Measurements from ENCODE around the gene DDX47. TPM values are rescaled to one million over a fixed set of nuclear protein-coding genes. Genes with fewer than 3 reads are reported as not detected.

Gene DDX47
- total RNA-seq, 1 experiment from 2014 or later, result 192 TPM

DNA sequence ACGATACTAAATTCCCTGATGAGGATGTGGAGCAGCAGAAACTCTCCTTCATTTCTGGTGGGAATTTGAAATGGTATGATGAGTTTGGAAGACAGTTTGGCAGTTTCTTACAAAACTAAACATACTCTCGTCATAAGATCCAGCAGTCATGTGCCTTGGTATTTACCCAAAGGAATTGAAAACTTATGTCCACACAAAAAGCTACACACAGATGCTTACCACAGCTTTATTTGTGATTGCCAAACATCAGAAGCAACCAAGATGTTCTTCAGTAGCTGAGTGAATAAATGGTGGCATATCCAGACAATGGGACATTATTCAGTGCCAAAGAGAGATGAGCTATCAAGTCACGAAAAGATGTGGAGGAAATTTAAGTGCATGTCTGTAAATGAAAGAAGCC is 38.4 kb upstream of the DDX47 start:
- no peak for DNase-seq
- CTCF ChIA-PET, result interaction anchor here (0.7 kb wide), 1 partner anchor 37 kb away, joined by 4 read pairs; no protein-coding TSS in a partner anchor

DNA sequence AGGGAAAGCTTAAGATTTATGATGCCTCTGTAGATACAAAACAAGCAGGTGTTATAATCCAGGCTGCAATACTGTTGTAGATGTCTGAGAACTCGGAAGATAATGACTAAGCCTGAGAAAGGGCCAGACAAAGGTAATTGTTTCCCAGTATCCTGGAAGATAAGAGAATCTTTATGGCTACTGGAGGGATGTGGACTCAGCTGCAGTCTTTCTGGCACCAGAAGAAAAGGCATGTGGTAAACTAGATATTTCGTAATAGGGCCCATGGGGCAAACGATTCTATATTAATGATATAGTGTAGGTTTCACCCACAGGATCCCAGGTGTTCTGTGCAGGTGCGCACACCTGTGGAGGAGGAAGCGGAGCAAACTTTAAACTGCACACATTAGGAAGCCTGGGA is 36.9 kb upstream of the DDX47 start:
- H3K79me2 ChIP-seq (ENCODE audit: low read depth), result no peaks in the 10 kb centered on the region
- peak overlapping the region; percentile 37 for H3K27ac ChIP-seq
- DNase-seq, result peak; percentile 43 to 93
- BruUV-seq (replicated peaks), result no TSS peak
- H3K4me2 ChIP-seq, result peak overlapping the region; percentile 29
- CTCF ChIA-PET, result interaction anchor here (0.6 to 0.8 kb wide), 3 partner anchors 8 to 39 kb away, joined by 4 to 9 read pairs (median 7); no protein-coding TSS in a partner anchor
- H3K27me3 ChIP-seq (ENCODE audit: insufficient read depth, low read depth), result no peaks in the 10 kb centered on the region
- H2AFZ ChIP-seq, result no peak overlapping the region
- no peak for TF ChIP-seq CTCF (conservative IDR thresholded peaks at IDR 0.05)
- TF ChIP-seq EZH2 (IDR thresholded peaks at IDR 0.05; ENCODE audit: low read depth), result no peak
- H3K4me3 ChIP-seq, result no peak overlapping the region
- peaks cover 44% of the 10 kb centered on the region for H3K4me1 ChIP-seq (replicated peaks; ENCODE audit: insufficient read depth)
- no peaks in the 10 kb centered on the region for H3K9me2 ChIP-seq (ENCODE audit: insufficient read depth)
- H3K36me3 ChIP-seq (ENCODE audit: low read depth), result no peaks in the 10 kb centered on the region
- POLR2A ChIA-PET (ENCODE audit: unreplicated experiment), result interaction anchor here (0.6 kb wide), 1 partner anchor 409 kb away, joined by 4 read pairs; no protein-coding TSS in a partner anchor
- 0 out of 2 replicates have a peak, but pooled peaks cover 6% of the 10 kb centered on the region for H3K9me3 ChIP-seq (ENCODE audit: insufficient read depth, low read depth)
- peaks cover 29% of the 10 kb centered on the region for H3F3A ChIP-seq (ENCODE audit: insufficient read depth, low read depth)
- intact Hi-C loops (cut with micrococcal nuclease; ENCODE audit: unreplicated experiment), result no loop called here
- H4K20me1 ChIP-seq (ENCODE audit: insufficient read depth), result no peaks in the 10 kb centered on the region

More for the DNA sequence above, 38.4 kb upstream of the DDX47 start:
- intact Hi-C loops (cut with micrococcal nuclease; ENCODE audit: unreplicated experiment), result no loop called here
- H3K9me2 ChIP-seq (ENCODE audit: insufficient read depth), result no peaks in the 10 kb centered on the region
- no peak for TF ChIP-seq EZH2 (IDR thresholded peaks at IDR 0.05; ENCODE audit: low read depth)
- no peak overlapping the region for H2AFZ ChIP-seq
- no peak overlapping the region for H3K4me2 ChIP-seq
- POLR2A ChIA-PET (ENCODE audit: unreplicated experiment), result interaction anchor here (0.6 to 0.7 kb wide), 2 partner anchors 8 to 47 kb away, joined by 4 to 7 read pairs; no protein-coding TSS in a partner anchor
- 0 out of 2 replicates have a peak, but pooled peaks cover 6% of the 10 kb centered on the region for H3K9me3 ChIP-seq (ENCODE audit: insufficient read depth, low read depth)
- H3K27me3 ChIP-seq (ENCODE audit: insufficient read depth, low read depth), result no peaks in the 10 kb centered on the region
- no peaks in the 10 kb centered on the region for H4K20me1 ChIP-seq (ENCODE audit: insufficient read depth)
- no peak overlapping the region for H3K27ac ChIP-seq
- H3K36me3 ChIP-seq (ENCODE audit: low read depth), result no peaks in the 10 kb centered on the region
- H3K4me3 ChIP-seq, result no peak overlapping the region
- H3F3A ChIP-seq (ENCODE audit: insufficient read depth, low read depth), result peaks cover 24% of the 10 kb centered on the region
- H3K4me1 ChIP-seq (replicated peaks; ENCODE audit: insufficient read depth), result peaks cover 37% of the 10 kb centered on the region
- BruUV-seq (replicated peaks), result no TSS peak
- H3K79me2 ChIP-seq (ENCODE audit: low read depth), result no peaks in the 10 kb centered on the region

DNA sequence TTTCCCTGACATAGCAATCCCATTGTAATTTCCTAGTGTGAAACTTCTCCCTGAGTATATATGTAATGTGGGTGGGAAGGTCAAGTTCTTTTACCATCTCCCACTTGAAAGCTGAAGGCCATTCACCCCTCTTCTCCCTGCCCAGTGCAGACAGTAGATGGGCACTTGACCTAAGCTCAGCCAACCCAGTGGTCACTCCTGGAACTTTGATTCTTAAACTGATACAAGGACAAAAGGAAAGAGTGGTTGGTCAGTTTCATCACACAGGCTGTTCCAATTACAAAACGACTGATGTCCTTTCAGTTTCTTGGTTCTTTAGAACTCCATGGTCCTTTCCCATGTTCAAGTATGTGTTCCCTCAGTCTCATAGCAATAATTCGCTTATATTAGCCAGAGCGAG is 36.1 kb upstream of the DDX47 start:
- no peaks in the 10 kb centered on the region for H3K36me3 ChIP-seq (ENCODE audit: low read depth)
- no peak overlapping the region; the same call in 1 of the 2 replicates for H3K27ac ChIP-seq
- no peaks in the 10 kb centered on the region for H3K9me2 ChIP-seq (ENCODE audit: insufficient read depth)
- no TSS peak for BruUV-seq (replicated peaks)
- no peaks in the 10 kb centered on the region for H3K79me2 ChIP-seq (ENCODE audit: low read depth)
- 0 out of 2 replicates have a peak, but pooled peaks cover 6% of the 10 kb centered on the region for H3K9me3 ChIP-seq (ENCODE audit: insufficient read depth, low read depth)
- H3K4me1 ChIP-seq (replicated peaks; ENCODE audit: insufficient read depth), result peaks cover 44% of the 10 kb centered on the region
- no peaks in the 10 kb centered on the region for H3K27me3 ChIP-seq (ENCODE audit: insufficient read depth, low read depth)
- H3K4me3 ChIP-seq, result no peak overlapping the region
- no peak for TF ChIP-seq CTCF (conservative IDR thresholded peaks at IDR 0.05)
- TF ChIP-seq EZH2 (IDR thresholded peaks at IDR 0.05; ENCODE audit: low read depth), result no peak
- peaks cover 29% of the 10 kb centered on the region for H3F3A ChIP-seq (ENCODE audit: insufficient read depth, low read depth)
- H2AFZ ChIP-seq, result no peak overlapping the region
- POLR2A ChIA-PET (ENCODE audit: unreplicated experiment), result interaction anchor here (0.5 kb wide), 1 partner anchor 418 kb away, joined by 11 read pairs; no protein-coding TSS in a partner anchor
- no peak overlapping the region for H3K4me2 ChIP-seq
- CTCF ChIA-PET, result no interaction called here
- H4K20me1 ChIP-seq (ENCODE audit: insufficient read depth), result no peaks in the 10 kb centered on the region
- DNase-seq, result no peak
- intact Hi-C loops (cut with micrococcal nuclease; ENCODE audit: unreplicated experiment), result no loop called here
